ENCODE results near the gene CCDC60. TPM values are rescaled to one million over a fixed set of nuclear protein-coding genes. Genes with fewer than 3 reads are reported as not detected.

Gene CCDC60
- total RNA-seq, 2 donors from 2014 or later, result not detected

GRCh38 chr12:119423285-119423684 is 88.8 kb downstream of the CCDC60 start:
- ATAC-seq (replicated peaks), result no peak
- peaks cover 40% of the 10 kb centered on the region for H3K27me3 Mint-ChIP-seq
- no peaks in the 10 kb centered on the region for H3K36me3 Mint-ChIP-seq (ENCODE audit: low read depth)
- no peak overlapping the region for H3K27ac Mint-ChIP-seq
- H3K9me3 Mint-ChIP-seq, result peaks cover 4% of the 10 kb centered on the region
- H3K4me1 Mint-ChIP-seq, result no peaks in the 10 kb centered on the region
- H3K4me3 Mint-ChIP-seq, result no peak overlapping the region

DNA sequence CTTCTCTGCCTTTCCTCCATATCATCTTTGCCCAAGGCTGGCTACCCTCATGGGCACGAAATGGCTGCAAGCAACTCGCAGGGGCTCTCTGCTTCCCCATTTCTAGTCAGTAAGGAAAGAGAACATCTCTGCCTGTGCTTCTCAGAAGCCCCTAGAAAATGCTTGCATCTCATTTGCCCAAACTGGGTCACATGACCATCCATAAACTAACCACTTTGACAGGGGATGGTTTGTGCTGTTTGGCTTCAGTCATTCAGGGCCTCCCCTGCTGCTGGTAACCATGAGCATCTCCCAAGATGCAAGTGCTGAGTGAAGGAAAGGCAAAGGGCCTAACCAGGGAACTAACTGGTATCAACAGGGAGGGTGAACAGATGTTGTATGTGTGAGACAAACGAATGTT is 91.1 kb downstream of the CCDC60 start:
- Mint-ChIP-seq H3K27me3 (peaks cover 33% of the 10 kb centered on the region), H3K36me3 (ENCODE audit: low read depth) (no peaks in the 10 kb centered on the region), H3K4me3 (no peak overlapping the region), H3K9me3 (peaks cover 4% of the 10 kb centered on the region), H3K4me1 (no peaks in the 10 kb centered on the region), H3K27ac (no peak overlapping the region)
- no peak for ATAC-seq (replicated peaks)

- Mint-ChIP-seq H3K9me3 (peaks cover 5% of the 10 kb centered on the region), H3K36me3 (ENCODE audit: low read depth) (no peaks in the 10 kb centered on the region), H3K27me3 (peaks cover 16% of the 10 kb centered on the region), H3K27ac (no peak overlapping the region), H3K4me1 (no peaks in the 10 kb centered on the region), H3K4me3 (no peak overlapping the region)
- ATAC-seq (replicated peaks), result no peak
Observed at GRCh38 chr12:119431151-119431550, 96.6 kb downstream of the CCDC60 start.

DNA sequence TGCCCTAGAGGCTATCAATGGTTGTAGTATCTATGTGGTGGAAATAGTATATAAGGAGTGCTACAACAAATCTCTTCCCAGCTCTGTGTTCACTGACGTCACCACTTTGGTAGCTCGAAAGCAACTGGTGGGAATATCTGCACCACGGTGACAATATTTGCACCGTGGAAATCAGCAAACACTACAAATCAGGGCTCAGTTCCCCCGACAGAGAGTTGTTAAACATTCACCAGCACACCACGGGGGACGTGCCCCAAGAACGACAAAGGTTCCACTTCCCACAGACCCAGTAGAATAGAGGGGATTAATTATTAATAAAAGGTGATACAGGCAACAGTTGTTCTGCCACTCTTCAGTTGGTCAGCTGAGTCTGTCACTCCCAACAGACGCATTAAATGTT is 98.4 kb downstream of the CCDC60 start:
- peaks cover 18% of the 10 kb centered on the region for H3K27me3 Mint-ChIP-seq
- H3K4me3 Mint-ChIP-seq, result no peak overlapping the region
- peaks cover 5% of the 10 kb centered on the region for H3K9me3 Mint-ChIP-seq
- H3K4me1 Mint-ChIP-seq, result no peaks in the 10 kb centered on the region
- H3K36me3 Mint-ChIP-seq (ENCODE audit: low read depth), result no peaks in the 10 kb centered on the region
- no peak for ATAC-seq (replicated peaks)
- no peak overlapping the region for H3K27ac Mint-ChIP-seq

GRCh38 chr12:119440803-119441360 is 106.4 kb downstream of the CCDC60 start:
- no peaks in the 10 kb centered on the region for H3K36me3 Mint-ChIP-seq (ENCODE audit: low read depth)
- H3K27ac Mint-ChIP-seq, result no peak overlapping the region
- H3K9me3 Mint-ChIP-seq, result no peaks in the 10 kb centered on the region
- ATAC-seq (replicated peaks), result no peak
- H3K4me1 Mint-ChIP-seq, result no peaks in the 10 kb centered on the region
- H3K27me3 Mint-ChIP-seq, result peaks cover 27% of the 10 kb centered on the region
- no peak overlapping the region for H3K4me3 Mint-ChIP-seq

- no peaks in the 10 kb centered on the region for H3K4me1 Mint-ChIP-seq
- peak; percentile 37 for ATAC-seq (replicated peaks)
- H3K36me3 Mint-ChIP-seq (ENCODE audit: low read depth), result no peaks in the 10 kb centered on the region
- H3K4me3 Mint-ChIP-seq, result no peak overlapping the region
- peaks cover 20% of the 10 kb centered on the region for H3K27me3 Mint-ChIP-seq
- H3K27ac Mint-ChIP-seq, result no peak overlapping the region
- no peaks in the 10 kb centered on the region for H3K9me3 Mint-ChIP-seq
Observed at GRCh38 chr12:119444462-119445044, 110.0 kb downstream of the CCDC60 start.

DNA sequence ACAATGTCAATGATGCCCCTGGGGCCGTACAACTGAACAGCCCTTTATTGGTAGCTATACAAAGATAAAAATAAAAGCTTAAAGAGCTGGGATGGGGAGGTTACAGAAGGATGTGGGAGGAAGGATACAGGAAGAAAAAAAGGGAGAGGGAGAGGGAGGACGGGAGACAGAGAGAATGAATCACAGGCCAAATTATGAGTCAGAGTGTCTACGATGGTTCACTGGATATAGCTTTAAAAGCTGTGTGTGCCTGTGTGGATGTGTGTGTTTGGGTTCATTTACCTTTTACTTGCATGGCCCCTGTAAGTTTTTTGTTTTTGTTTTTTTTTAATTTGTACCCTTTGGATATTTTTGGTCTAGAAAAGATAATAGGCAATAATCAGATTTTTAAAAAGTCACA is 111.9 kb downstream of the CCDC60 start:
- H3K27me3 Mint-ChIP-seq, result peaks cover 12% of the 10 kb centered on the region
- no peak for ATAC-seq (replicated peaks)
- no peak overlapping the region for H3K4me3 Mint-ChIP-seq
- no peaks in the 10 kb centered on the region for H3K4me1 Mint-ChIP-seq
- H3K36me3 Mint-ChIP-seq (ENCODE audit: low read depth), result no peaks in the 10 kb centered on the region
- no peak overlapping the region for H3K27ac Mint-ChIP-seq
- H3K9me3 Mint-ChIP-seq, result no peaks in the 10 kb centered on the region

- no peaks in the 10 kb centered on the region for H3K4me1 Mint-ChIP-seq
- no peak overlapping the region for H3K27ac Mint-ChIP-seq
- H3K27me3 Mint-ChIP-seq, result peaks cover 10% of the 10 kb centered on the region
- ATAC-seq (replicated peaks), result no peak
- no peak overlapping the region for H3K4me3 Mint-ChIP-seq
- H3K9me3 Mint-ChIP-seq, result no peaks in the 10 kb centered on the region
- no peaks in the 10 kb centered on the region for H3K36me3 Mint-ChIP-seq (ENCODE audit: low read depth)
Observed at GRCh38 chr12:119447126-119447525, 112.6 kb downstream of the CCDC60 start.

GRCh38 chr12:119447618-119448017 is 113.1 kb downstream of the CCDC60 start:
- no peaks in the 10 kb centered on the region for H3K9me3 Mint-ChIP-seq
- H3K36me3 Mint-ChIP-seq (ENCODE audit: low read depth), result no peaks in the 10 kb centered on the region

GRCh38 chr12:119448611-119449131 is 114.1 kb downstream of the CCDC60 start:
- peaks cover 14% of the 10 kb centered on the region for H3K27me3 Mint-ChIP-seq
- ATAC-seq (replicated peaks), result no peak
- no peak overlapping the region for H3K27ac Mint-ChIP-seq
- peaks cover 3% of the 10 kb centered on the region for H3K9me3 Mint-ChIP-seq
- no peaks in the 10 kb centered on the region for H3K36me3 Mint-ChIP-seq (ENCODE audit: low read depth)
- H3K4me3 Mint-ChIP-seq, result no peak overlapping the region
- H3K4me1 Mint-ChIP-seq, result no peaks in the 10 kb centered on the region

More at GRCh38 chr12:119447618-119448017, 113.1 kb downstream of the CCDC60 start:
- H3K4me3 Mint-ChIP-seq, result no peak overlapping the region
- no peak overlapping the region for H3K27ac Mint-ChIP-seq
- ATAC-seq (replicated peaks), result no peak
- H3K4me1 Mint-ChIP-seq, result no peaks in the 10 kb centered on the region
- peaks cover 10% of the 10 kb centered on the region for H3K27me3 Mint-ChIP-seq

- peaks cover 3% of the 10 kb centered on the region for H3K9me3 Mint-ChIP-seq
- H3K4me1 Mint-ChIP-seq, result no peaks in the 10 kb centered on the region
- H3K27me3 Mint-ChIP-seq, result peaks cover 20% of the 10 kb centered on the region
- no peak overlapping the region for H3K27ac Mint-ChIP-seq
- no peak overlapping the region for H3K4me3 Mint-ChIP-seq
- H3K36me3 Mint-ChIP-seq (ENCODE audit: low read depth), result no peaks in the 10 kb centered on the region
- ATAC-seq (replicated peaks), result no peak
Observed at GRCh38 chr12:119450771-119451170, 116.2 kb downstream of the CCDC60 start.

DNA sequence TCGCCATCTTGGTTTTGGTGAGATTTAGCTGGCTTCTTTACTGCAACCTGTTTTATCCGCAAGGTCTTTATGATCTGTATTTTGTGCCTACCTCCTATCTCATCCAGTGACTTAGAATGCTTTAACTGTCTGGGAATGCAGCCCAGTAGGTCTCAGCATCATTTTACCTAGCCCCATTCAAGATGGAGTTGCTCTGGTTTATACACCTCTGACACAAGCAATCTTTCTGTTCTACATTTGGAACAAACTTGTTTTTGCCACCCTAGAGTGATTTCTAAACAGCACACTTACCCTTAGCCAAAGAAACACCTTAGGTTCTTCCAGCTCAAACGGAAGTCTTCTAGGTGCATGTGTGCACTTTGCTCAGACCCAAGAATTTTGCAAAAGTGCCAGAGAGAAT is 122.3 kb downstream of the CCDC60 start:
- Mint-ChIP-seq H3K4me1 (no peaks in the 10 kb centered on the region), H3K27me3 (peaks cover 32% of the 10 kb centered on the region), H3K36me3 (ENCODE audit: low read depth) (no peaks in the 10 kb centered on the region), H3K27ac (no peak overlapping the region), H3K9me3 (peaks cover 12% of the 10 kb centered on the region), H3K4me3 (no peak overlapping the region)
- ATAC-seq (replicated peaks), result no peak

DNA sequence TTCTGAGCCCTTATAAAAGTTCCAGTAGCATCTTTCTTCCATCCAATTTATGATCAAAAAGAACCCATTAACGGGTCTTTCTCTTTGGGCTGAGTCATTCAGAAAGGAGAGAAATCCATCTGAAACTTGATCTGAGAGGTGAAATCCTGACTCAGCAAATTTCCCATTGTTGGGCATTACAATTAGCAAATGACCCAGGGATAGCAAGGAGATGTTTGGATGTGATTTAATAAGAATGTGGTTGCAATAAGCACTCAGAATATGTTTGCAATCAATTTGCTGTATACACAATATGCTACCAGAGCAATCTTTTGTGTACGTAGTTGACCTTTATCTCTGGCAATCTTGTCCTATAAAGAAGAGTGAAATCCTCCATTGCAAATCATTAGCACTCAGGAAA is 122.7 kb downstream of the CCDC60 start:
- no peak for ATAC-seq (replicated peaks)
- Mint-ChIP-seq H3K27ac (no peak overlapping the region), H3K4me1 (no peaks in the 10 kb centered on the region), H3K9me3 (peaks cover 12% of the 10 kb centered on the region), H3K4me3 (no peak overlapping the region), H3K36me3 (ENCODE audit: low read depth) (no peaks in the 10 kb centered on the region), H3K27me3 (peaks cover 32% of the 10 kb centered on the region)

GRCh38 chr12:119459481-119459880 is 125.0 kb downstream of the CCDC60 start:
- Mint-ChIP-seq H3K27me3 (peaks cover 26% of the 10 kb centered on the region), H3K4me3 (no peak overlapping the region)

DNA sequence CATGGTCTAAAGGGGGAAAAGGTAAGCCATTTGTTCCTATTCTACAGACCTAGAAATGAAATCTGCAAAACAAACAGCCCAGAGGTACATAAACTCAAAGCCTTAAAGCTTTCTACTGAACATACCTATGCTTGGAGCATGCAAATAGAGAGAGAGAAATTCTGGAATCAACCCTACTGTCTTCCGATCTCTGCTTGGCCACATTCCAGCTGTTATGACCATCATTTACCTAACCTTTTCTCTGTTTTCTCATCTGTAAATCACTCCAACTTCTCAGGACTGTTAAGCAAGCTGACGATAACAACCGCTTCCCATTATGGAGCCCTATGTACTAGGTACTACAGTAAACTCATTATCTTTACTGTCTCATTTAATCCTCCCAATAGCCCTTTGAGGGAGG is 126.3 kb downstream of the CCDC60 start:
- H3K27me3 Mint-ChIP-seq, result peaks cover 19% of the 10 kb centered on the region
- H3K36me3 Mint-ChIP-seq (ENCODE audit: low read depth), result no peaks in the 10 kb centered on the region
- H3K4me3 Mint-ChIP-seq, result no peak overlapping the region
- H3K4me1 Mint-ChIP-seq, result no peaks in the 10 kb centered on the region
- no peak overlapping the region for H3K27ac Mint-ChIP-seq
- no peak for ATAC-seq (replicated peaks)
- H3K9me3 Mint-ChIP-seq, result peaks cover 8% of the 10 kb centered on the region

More at GRCh38 chr12:119459481-119459880, 125.0 kb downstream of the CCDC60 start:
- Mint-ChIP-seq H3K36me3 (ENCODE audit: low read depth) (no peaks in the 10 kb centered on the region), H3K4me1 (no peaks in the 10 kb centered on the region), H3K27ac (no peak overlapping the region), H3K9me3 (peaks cover 9% of the 10 kb centered on the region)
- no peak for ATAC-seq (replicated peaks)
